Activated CD8-positive, alpha-beta memory T cell treated with anti-CD3 and anti-CD28 coated beads for 36 hours (primary cell): ENCODE measurements around the gene GALNTL6. TPM values are rescaled to one million over a fixed set of nuclear protein-coding genes. Genes with fewer than 3 reads are reported as not detected.

Experiments used
- CTCF ChIA-PET: fragments of 350-600 bp; sonication (Branson Sonifier 250); formaldehyde crosslinking; loops from one replicate; lab custom pipeline; 2021; ENCODE audit warnings: antibody characterized with exemption; lab: Charles Lee
- POLR2A ChIA-PET: fragments of 350-600 bp; sonication (Branson Sonifier 250); formaldehyde crosslinking; loops from one replicate; lab custom pipeline; 2021; ENCODE audit warnings: antibody characterized with exemption; lab: Charles Lee
- total RNA-seq, 2 experiments: library from RNA; stranded (reverse); gene quantifications; one replicate each; pipeline ENCODE4 v1.2.3, GENCODE V29; 2021

Gene GALNTL6
- total RNA-seq, 2 experiments from 2014 or later, result not detected

GRCh38 chr4:172095161-172095560, 282.0 kb downstream of the GALNTL6 start:
- CTCF ChIA-PET, result no interaction called here
- POLR2A ChIA-PET, result no interaction called here

GRCh38 chr4:172096786-172097185, 283.6 kb downstream of the GALNTL6 start:
- POLR2A ChIA-PET, result no interaction called here
- CTCF ChIA-PET, result no interaction called here

GRCh38 chr4:172099376-172099775, 286.2 kb downstream of the GALNTL6 start:
- CTCF ChIA-PET, result no interaction called here
- POLR2A ChIA-PET, result no interaction called here

- ChIA-PET CTCF (no interaction called here), POLR2A (no interaction called here)
These were observed 290.3 kb downstream of the GALNTL6 start for GRCh38 chr4:172103456-172103855.

GRCh38 chr4:172104539-172104938, 291.3 kb downstream of the GALNTL6 start:
- ChIA-PET CTCF (no interaction called here), POLR2A (no interaction called here)

- POLR2A ChIA-PET, result no interaction called here
- CTCF ChIA-PET, result no interaction called here
These were observed 292.7 kb downstream of the GALNTL6 start for GRCh38 chr4:172105918-172106317.

GRCh38 chr4:172109466-172109865, 296.3 kb downstream of the GALNTL6 start:
- POLR2A ChIA-PET, result no interaction called here
- CTCF ChIA-PET, result no interaction called here

- CTCF ChIA-PET, result no interaction called here
These were observed 311.6 kb downstream of the GALNTL6 start for GRCh38 chr4:172124656-172125308.

GRCh38 chr4:172125443-172125842, 312.2 kb downstream of the GALNTL6 start:
- ChIA-PET CTCF (no interaction called here), POLR2A (no interaction called here)

More at GRCh38 chr4:172124656-172125308, 311.6 kb downstream of the GALNTL6 start:
- POLR2A ChIA-PET, result no interaction called here

GRCh38 chr4:172127168-172127567, 314.0 kb downstream of the GALNTL6 start:
- CTCF ChIA-PET, result no interaction called here
- POLR2A ChIA-PET, result no interaction called here

GRCh38 chr4:172129593-172129992, 316.4 kb downstream of the GALNTL6 start:
- ChIA-PET POLR2A (no interaction called here), CTCF (no interaction called here)

- ChIA-PET POLR2A (no interaction called here), CTCF (no interaction called here)
These were observed 321.3 kb downstream of the GALNTL6 start for GRCh38 chr4:172134521-172134920.

GRCh38 chr4:172141025-172141424, 327.8 kb downstream of the GALNTL6 start:
- ChIA-PET CTCF (no interaction called here), POLR2A (no interaction called here)

GRCh38 chr4:172142281-172142741, 329.1 kb downstream of the GALNTL6 start:
- ChIA-PET CTCF (no interaction called here), POLR2A (no interaction called here)

- CTCF ChIA-PET, result no interaction called here
- POLR2A ChIA-PET, result no interaction called here
These were observed 330.6 kb downstream of the GALNTL6 start for GRCh38 chr4:172143605-172144314.

GRCh38 chr4:172147687-172148086, 334.5 kb downstream of the GALNTL6 start:
- CTCF ChIA-PET, result no interaction called here
- POLR2A ChIA-PET, result no interaction called here

- POLR2A ChIA-PET, result no interaction called here
- CTCF ChIA-PET, result no interaction called here
These were observed 336.1 kb downstream of the GALNTL6 start for GRCh38 chr4:172149329-172149728.

GRCh38 chr4:172152284-172152683, 339.1 kb downstream of the GALNTL6 start:
- ChIA-PET CTCF (no interaction called here), POLR2A (no interaction called here)

GRCh38 chr4:172153719-172154118, 340.5 kb downstream of the GALNTL6 start:
- POLR2A ChIA-PET, result no interaction called here
- CTCF ChIA-PET, result no interaction called here

GRCh38 chr4:172155838-172156345, 342.7 kb downstream of the GALNTL6 start:
- POLR2A ChIA-PET, result no interaction called here
- CTCF ChIA-PET, result no interaction called here

- ChIA-PET CTCF (no interaction called here), POLR2A (no interaction called here)
These were observed 344.7 kb downstream of the GALNTL6 start for GRCh38 chr4:172157946-172158345.
